ENCODE data around the gene OR7G3.

The OR7G3 gene

DNA sequence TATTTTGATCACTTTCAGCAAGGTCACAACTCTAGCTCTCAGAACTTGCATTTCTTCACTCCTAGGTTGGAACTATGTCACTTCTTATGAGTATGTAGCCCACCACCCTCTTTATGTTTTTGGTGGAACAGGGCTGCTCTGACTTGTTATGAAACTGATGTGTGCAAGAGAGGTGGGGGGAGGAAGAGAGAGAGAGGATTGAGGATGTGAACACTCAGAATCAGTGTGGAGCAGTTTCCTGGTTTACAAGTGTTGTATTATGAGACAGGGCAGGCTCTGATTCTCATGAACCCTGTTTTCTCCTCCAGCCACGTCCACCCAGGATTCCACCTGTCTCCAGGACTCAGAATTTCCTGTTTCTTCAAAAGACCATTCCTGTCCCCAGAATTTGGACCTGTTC lies 29.6 kb upstream of the OR7G3 start:
- TF ChIP-seq, protein P1, sequence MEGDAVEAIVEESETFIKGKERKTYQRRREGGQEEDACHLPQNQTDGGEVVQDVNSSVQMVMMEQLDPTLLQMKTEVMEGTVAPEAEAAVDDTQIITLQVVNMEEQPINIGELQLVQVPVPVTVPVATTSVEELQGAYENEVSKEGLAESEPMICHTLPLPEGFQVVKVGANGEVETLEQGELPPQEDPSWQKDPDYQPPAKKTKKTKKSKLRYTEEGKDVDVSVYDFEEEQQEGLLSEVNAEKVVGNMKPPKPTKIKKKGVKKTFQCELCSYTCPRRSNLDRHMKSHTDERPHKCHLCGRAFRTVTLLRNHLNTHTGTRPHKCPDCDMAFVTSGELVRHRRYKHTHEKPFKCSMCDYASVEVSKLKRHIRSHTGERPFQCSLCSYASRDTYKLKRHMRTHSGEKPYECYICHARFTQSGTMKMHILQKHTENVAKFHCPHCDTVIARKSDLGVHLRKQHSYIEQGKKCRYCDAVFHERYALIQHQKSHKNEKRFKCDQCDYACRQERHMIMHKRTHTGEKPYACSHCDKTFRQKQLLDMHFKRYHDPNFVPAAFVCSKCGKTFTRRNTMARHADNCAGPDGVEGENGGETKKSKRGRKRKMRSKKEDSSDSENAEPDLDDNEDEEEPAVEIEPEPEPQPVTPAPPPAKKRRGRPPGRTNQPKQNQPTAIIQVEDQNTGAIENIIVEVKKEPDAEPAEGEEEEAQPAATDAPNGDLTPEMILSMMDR (IDR thresholded peaks at IDR 0.05; ENCODE audit: borderline replicate concordance, insufficient read depth, low read depth, low read length), result no peak
- no peak overlapping the region for H3K4me3 ChIP-seq (ENCODE audit: low read depth, low read length)

- TF ChIP-seq, protein P1 (IDR thresholded peaks at IDR 0.05; ENCODE audit: borderline replicate concordance, insufficient read depth, low read depth, low read length), result no peak
- H3K4me3 ChIP-seq (ENCODE audit: low read depth, low read length), result no peak overlapping the region
Observed at GRCh38 chr19:9155591-9155990, 28.8 kb upstream of the OR7G3 start.

GRCh38 chr19:9151367-9151766 lies 24.6 kb upstream of the OR7G3 start:
- TF ChIP-seq, protein P1 (IDR thresholded peaks at IDR 0.05; ENCODE audit: borderline replicate concordance, insufficient read depth, low read depth, low read length), result no peak

DNA sequence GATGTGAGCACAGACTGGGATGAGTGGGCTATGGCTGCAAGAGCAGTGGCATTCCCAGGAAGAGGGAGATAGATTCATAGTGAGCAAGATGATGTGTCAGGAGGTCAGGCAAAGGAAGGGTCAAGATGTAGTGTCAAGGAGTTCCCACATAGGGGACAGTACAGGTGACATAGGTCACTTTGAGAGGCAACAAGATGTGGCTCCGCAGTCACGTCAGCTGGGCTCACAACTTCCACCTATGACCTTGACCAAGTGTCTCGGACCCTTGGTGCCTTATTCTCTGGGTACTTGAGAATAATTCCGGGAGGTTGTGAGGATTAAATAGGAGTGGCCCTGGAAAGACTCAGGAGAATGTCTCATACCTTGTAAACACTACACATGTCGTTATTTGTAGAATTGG lies 23.9 kb upstream of the OR7G3 start:
- no peak overlapping the region for H3K4me3 ChIP-seq (ENCODE audit: low read depth, low read length)

More at GRCh38 chr19:9151367-9151766, 24.6 kb upstream of the OR7G3 start:
- no peak overlapping the region for H3K4me3 ChIP-seq (ENCODE audit: low read depth, low read length)

DNA sequence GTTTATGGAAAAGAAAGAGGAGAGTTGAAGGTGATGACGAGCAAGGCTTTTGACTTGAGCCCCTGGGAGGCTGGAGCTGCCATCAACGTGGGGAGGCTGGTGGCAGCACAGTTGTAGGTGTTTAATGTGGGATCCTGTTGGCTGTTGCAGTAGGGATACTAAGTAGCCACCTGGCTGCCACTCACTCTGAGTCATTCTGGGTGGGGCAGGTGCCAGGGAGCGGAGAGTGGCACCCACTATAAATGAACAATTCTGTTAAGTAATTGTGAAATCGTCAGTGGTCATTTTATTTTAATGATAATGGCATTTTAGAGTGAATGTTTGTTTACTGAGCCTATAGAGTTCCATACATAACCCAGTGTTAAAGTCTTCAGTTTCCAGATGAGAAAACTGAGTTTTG lies 23.2 kb upstream of the OR7G3 start:
- TF ChIP-seq, protein P1 (IDR thresholded peaks at IDR 0.05; ENCODE audit: borderline replicate concordance, insufficient read depth, low read depth, low read length), result no peak
- H3K4me3 ChIP-seq (ENCODE audit: low read depth, low read length), result no peak overlapping the region

More for the DNA sequence above, 23.9 kb upstream of the OR7G3 start:
- TF ChIP-seq, protein P1 (IDR thresholded peaks at IDR 0.05; ENCODE audit: borderline replicate concordance, insufficient read depth, low read depth, low read length), result no peak

GRCh38 chr19:9148697-9149096 lies 21.9 kb upstream of the OR7G3 start:
- TF ChIP-seq, protein P1 (IDR thresholded peaks at IDR 0.05; ENCODE audit: borderline replicate concordance, insufficient read depth, low read depth, low read length), result no peak

DNA sequence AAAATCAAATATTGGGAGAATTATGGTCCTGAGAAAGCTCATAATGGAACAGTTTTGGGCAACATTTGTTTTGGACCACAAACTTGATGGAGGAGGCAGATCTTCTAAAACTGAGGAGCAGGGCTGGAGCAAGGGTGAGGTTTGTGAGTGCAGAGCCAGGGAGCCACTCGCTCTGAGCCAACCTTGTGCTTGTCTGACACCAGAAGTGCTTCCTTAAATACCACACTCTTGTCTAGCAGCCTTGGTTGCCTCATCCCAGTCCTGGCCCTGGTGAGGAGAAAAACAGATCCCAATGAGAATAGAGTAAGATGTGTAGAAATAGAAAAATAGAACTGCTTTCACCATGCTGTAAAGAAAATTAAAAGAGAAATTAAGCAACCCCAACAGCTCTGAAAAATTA lies 20.1 kb upstream of the OR7G3 start:
- TF ChIP-seq, protein P1 (IDR thresholded peaks at IDR 0.05; ENCODE audit: borderline replicate concordance, insufficient read depth, low read depth, low read length), result no peak
- H3K4me3 ChIP-seq (ENCODE audit: low read depth, low read length), result no peak overlapping the region

More at GRCh38 chr19:9148697-9149096, 21.9 kb upstream of the OR7G3 start:
- no peak overlapping the region for H3K4me3 ChIP-seq (ENCODE audit: low read depth, low read length)
